Fibroblast of lung (primary cell): ENCODE results near the gene DNAJC5. TPM values are rescaled to one million over a fixed set of nuclear protein-coding genes. Genes with fewer than 3 reads are reported as not detected.

Experiments
- DNase-seq, 2 donors: peaks; one replicate each; pipeline versions ENCODE4 v3.0.0 to v3.0.0-alpha.2; 2010; ENCODE audit warnings: low read depth in 2 of 2
- H2AFZ ChIP-seq: 2 replicates; pipeline ENCODE4 v1.5.1; 2012; ENCODE audit warnings: low read length, control low read depth, inconsistent platforms
- H3K27ac ChIP-seq: 2 replicates; pipeline ENCODE4 v1.5.1; 2011; ENCODE audit warnings: low read length, control low read depth; ENCODE audit not compliant: insufficient read depth
- H3K27me3 ChIP-seq: 2 replicates; pipeline ENCODE4 v1.5.1; 2011; ENCODE audit warnings: mild to moderate bottlenecking, low read length; ENCODE audit not compliant: control insufficient read depth, insufficient read depth
- H3K36me3 ChIP-seq: 2 replicates; pipeline ENCODE4 v1.5.1; 2011; ENCODE audit warnings: low read length; ENCODE audit not compliant: control insufficient read depth, insufficient read depth
- H3K4me1 ChIP-seq: 2 replicates; pipeline ENCODE4 v1.5.1; 2011; ENCODE audit warnings: low read length; ENCODE audit not compliant: control insufficient read depth, insufficient read depth; ENCODE audit errors: extremely low read depth
- H3K4me2 ChIP-seq: 2 replicates; pipeline ENCODE4 v1.5.1; 2011; ENCODE audit warnings: low read length, control low read depth; ENCODE audit not compliant: insufficient read depth; ENCODE audit errors: extremely low read depth
- H3K4me3 ChIP-seq, 4 experiments: fragments of 200-600 bp in 1 of 4; sonication (generic) in 1 of 4; replicated peaks in 1 of 4; 2 replicates each; pipeline ENCODE4 v1.5.1; 2011 to 2016; ENCODE audit warnings: low read length in 4 of 4, low read depth in 3 of 4, mild to moderate bottlenecking in 3 of 4, control low read depth in 2 of 4, inconsistent platforms in 1 of 4, mixed read lengths in 1 of 4; ENCODE audit not compliant: insufficient read depth in 1 of 4; ENCODE audit errors: control extremely low read depth in 1 of 4
- H3K79me2 ChIP-seq: 2 replicates; pipeline ENCODE4 v1.5.1; 2012; ENCODE audit warnings: mild to moderate bottlenecking, low read length, inconsistent platforms; ENCODE audit not compliant: control insufficient read depth, insufficient read depth
- H3K9ac ChIP-seq: 2 replicates; pipeline ENCODE4 v1.5.1; 2011; ENCODE audit warnings: mild to moderate bottlenecking, low read length, control low read depth; ENCODE audit not compliant: insufficient read depth
- H3K9me3 ChIP-seq: 2 replicates; pipeline ENCODE4 v1.5.1; 2012; ENCODE audit warnings: low read depth, low read length; ENCODE audit not compliant: control insufficient read depth, insufficient read depth
- H4K20me1 ChIP-seq: 2 replicates; pipeline ENCODE4 v1.5.1; 2011; ENCODE audit warnings: low read length; ENCODE audit not compliant: control insufficient read depth, insufficient read depth; ENCODE audit errors: extremely low read depth
- EZH2 ChIP-seq: IDR thresholded peaks from 2 replicates; pipeline ENCODE4 v1.5.1; 2012; ENCODE audit warnings: low read length, control low read depth, mild to moderate bottlenecking; ENCODE audit errors: missing control alignments
- polyA plus RNA-seq, 2 donors: library from polyadenylated mRNA; depleted of rRNA in 1 of 2; stranded (reverse) in 1 of 2; unstranded in 1 of 2; fragments of >200 nt; gene quantifications; 2 replicates each; pipeline ENCODE4 v1.2.1, GENCODE V29; 2011 to 2012; ENCODE audit warnings: missing spikeins in 1 of 2
- total RNA-seq: library from RNA; depleted of rRNA; stranded (reverse); fragments of >200 nt; gene quantifications from 2 replicates; pipeline ENCODE4 v1.2.1, GENCODE V29; 2014
- TF ChIP-seq, protein P1 (sequence below), 2 donors: IDR thresholded peaks in 1 of 2; conservative IDR thresholded peaks in 1 of 2; 1 replicate in 1 of 2; 2 replicates in 1 of 2; pipeline ENCODE4 v1.5.1; 2011 to 2012; ENCODE audit warnings: low read length in 2 of 2, control low read depth in 1 of 2, inconsistent platforms in 1 of 2, low read depth in 1 of 2, mild to moderate bottlenecking in 1 of 2

Gene DNAJC5
- total and polyA plus RNA-seq, 2 donors (not counting 1 experiment from before 2014, with no cell fraction given) = 29.6 to 48.9 TPM

DNA sequence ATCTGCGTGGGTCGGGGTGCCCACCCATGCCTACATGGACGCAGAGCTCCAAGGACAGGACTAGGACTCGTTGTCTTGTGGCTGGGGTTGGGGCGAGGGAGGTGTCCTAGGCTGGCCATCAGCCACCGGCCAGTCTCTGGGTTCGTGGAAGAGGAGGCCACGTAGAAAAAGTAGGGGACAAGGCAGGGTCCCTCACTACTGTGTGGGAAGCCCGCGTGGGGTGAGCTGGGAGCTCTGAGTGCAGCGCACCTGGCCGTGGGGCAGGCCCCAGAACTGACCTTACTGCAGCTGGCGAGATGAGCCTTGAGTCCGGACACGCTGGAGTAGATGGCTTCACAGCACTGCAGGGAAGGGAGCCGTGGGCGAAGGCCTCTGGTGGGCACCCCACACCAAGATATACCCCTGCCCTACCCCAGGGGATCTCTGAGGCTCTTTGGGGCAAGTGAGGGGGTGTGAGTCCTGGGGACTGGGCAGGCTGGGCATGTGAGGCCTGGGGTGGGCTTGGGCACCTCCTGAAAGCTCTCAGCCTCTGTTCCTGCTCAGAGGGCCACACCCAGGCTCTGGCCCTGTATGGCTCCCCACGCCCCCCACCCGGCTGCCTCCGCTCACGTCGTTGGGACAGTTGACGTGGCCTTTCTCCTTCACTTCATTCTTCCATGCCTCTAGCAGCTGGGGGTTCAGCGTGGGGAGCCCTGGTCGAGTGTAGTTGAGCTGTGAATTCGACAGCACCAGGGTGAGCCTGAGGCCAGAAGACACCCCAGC is 66.9 kb downstream of the DNAJC5 start:
- H3K9me3 ChIP-seq = no peaks in the 10 kb centered on the region
- no peak overlapping the region for H3K4me3 ChIP-seq
- H3K9ac ChIP-seq = no peak overlapping the region
- H3K4me1 ChIP-seq = peaks cover 5% of the 10 kb centered on the region
- H3K27me3 ChIP-seq = no peaks in the 10 kb centered on the region
- no peaks in the 10 kb centered on the region for H4K20me1 ChIP-seq
- no peak for DNase-seq
- no peak overlapping the region for H3K4me2 ChIP-seq
- TF ChIP-seq, protein P1, sequence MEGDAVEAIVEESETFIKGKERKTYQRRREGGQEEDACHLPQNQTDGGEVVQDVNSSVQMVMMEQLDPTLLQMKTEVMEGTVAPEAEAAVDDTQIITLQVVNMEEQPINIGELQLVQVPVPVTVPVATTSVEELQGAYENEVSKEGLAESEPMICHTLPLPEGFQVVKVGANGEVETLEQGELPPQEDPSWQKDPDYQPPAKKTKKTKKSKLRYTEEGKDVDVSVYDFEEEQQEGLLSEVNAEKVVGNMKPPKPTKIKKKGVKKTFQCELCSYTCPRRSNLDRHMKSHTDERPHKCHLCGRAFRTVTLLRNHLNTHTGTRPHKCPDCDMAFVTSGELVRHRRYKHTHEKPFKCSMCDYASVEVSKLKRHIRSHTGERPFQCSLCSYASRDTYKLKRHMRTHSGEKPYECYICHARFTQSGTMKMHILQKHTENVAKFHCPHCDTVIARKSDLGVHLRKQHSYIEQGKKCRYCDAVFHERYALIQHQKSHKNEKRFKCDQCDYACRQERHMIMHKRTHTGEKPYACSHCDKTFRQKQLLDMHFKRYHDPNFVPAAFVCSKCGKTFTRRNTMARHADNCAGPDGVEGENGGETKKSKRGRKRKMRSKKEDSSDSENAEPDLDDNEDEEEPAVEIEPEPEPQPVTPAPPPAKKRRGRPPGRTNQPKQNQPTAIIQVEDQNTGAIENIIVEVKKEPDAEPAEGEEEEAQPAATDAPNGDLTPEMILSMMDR (conservative IDR thresholded peaks at IDR 0.05 in 1 of 2, IDR thresholded peaks at IDR 0.05 in 1 of 2; ENCODE audit: low read depth in 1 of 2, low read length in 2 of 2) = no peak
- TF ChIP-seq EZH2 = no peak
- H2AFZ ChIP-seq = no peak overlapping the region
- no peaks in the 10 kb centered on the region for H3K79me2 ChIP-seq
- H3K36me3 ChIP-seq = peaks cover 40% of the 10 kb centered on the region
- no peak overlapping the region for H3K27ac ChIP-seq

DNA sequence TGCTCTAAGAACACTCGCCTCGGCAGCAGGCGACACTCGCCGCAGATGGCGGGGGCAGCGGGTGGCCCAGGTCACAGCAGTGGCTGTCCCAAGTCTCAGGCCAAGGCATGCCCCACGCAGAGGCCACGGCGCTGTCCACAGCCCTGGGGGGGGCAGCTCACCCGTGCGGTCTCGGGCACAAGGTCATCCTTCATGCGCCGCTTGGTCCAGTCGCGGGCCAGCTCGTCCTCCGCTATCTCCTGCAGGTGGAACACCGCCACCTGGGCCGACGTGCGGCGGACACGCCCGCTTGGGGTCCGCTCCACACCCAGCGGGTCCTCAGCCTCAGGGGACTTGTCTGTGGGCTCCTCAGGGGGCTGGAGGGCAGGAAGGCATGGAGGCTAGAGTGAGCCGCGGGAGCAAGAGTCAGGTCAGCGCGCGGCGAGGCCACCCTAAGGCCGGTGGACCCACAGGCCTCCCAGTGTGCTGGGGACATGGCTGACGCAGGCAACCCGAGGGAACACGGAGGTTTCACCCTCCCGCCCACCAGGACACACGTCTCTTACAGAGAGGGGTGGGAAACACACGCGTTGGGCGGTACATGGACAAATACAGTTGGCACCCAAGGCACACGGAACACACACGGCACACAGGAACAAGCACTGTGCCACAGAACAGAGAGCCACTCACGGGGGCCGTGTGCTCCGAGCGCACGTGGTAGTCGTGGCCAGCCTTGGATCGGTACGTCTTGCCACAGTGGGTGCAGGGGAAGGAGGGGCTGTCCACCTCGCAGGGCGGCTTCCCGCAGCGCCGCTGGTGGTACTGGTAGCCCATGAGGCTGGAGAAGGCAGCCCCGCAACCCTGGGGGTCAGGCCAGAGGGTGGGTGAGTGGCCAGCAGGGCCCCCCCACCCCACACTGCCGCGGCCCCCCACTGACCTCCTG is 67.8 kb downstream of the DNAJC5 start:
- TF ChIP-seq, protein P1 (conservative IDR thresholded peaks at IDR 0.05 in 1 of 2, IDR thresholded peaks at IDR 0.05 in 1 of 2; ENCODE audit: low read depth in 1 of 2, low read length in 2 of 2) = no peak
- no peak for TF ChIP-seq EZH2
- no peak overlapping the region for H3K4me2 ChIP-seq
- no peak overlapping the region for H3K4me3 ChIP-seq
- no peaks in the 10 kb centered on the region for H3K27me3 ChIP-seq
- no peak overlapping the region for H3K9ac ChIP-seq
- H3K9me3 ChIP-seq = no peaks in the 10 kb centered on the region
- no peaks in the 10 kb centered on the region for H3K4me1 ChIP-seq
- no peak overlapping the region for H3K27ac ChIP-seq
- no peak for DNase-seq
- H3K79me2 ChIP-seq = no peaks in the 10 kb centered on the region
- H3K36me3 ChIP-seq = peaks cover 43% of the 10 kb centered on the region
- no peaks in the 10 kb centered on the region for H4K20me1 ChIP-seq
- H2AFZ ChIP-seq = no peak overlapping the region

DNA sequence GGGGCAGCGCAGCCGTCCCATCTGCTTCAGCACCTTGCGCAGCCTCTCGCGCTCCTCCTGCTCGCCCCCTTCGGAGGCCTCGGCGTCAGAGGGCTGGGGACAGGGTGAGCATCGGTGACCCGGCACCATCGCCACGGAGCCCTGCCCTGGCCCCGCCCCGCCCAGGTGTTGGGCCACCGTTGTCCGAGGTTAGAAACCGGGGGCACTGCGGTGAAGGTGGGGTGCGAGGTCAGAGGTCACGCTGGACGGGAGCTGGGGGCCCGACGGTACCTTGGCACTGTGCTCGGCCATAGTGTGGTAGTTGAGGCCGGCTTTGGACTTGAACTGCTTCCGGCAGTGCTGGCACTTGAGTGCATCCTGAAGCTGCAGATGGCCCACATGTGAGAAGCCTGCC is 68.4 kb downstream of the DNAJC5 start:
- Histone ChIP-seq H3K79me2 (peaks cover 2% of the 10 kb centered on the region), H3K9ac (no peak overlapping the region), H3K27ac (no peak overlapping the region), H3K4me1 (no peaks in the 10 kb centered on the region), H3K4me2 (no peak overlapping the region), H4K20me1 (no peaks in the 10 kb centered on the region), H3K36me3 (peaks cover 43% of the 10 kb centered on the region), H3K4me3 (no peak overlapping the region), H2AFZ (no peak overlapping the region), H3K27me3 (no peaks in the 10 kb centered on the region), H3K9me3 (no peaks in the 10 kb centered on the region)
- no peak for DNase-seq
- TF ChIP-seq EZH2 = no peak
- TF ChIP-seq, protein P1 (conservative IDR thresholded peaks at IDR 0.05 in 1 of 2, IDR thresholded peaks at IDR 0.05 in 1 of 2; ENCODE audit: low read depth in 1 of 2, low read length in 2 of 2) = no peak
